ENCODE measurements around the gene NUBP2. TPM values are rescaled to one million over a fixed set of nuclear protein-coding genes. Genes with fewer than 3 reads are reported as not detected.

NUBP2 gene
- total RNA-seq, 1 experiment from 2014 or later: 76.6 TPM

DNA sequence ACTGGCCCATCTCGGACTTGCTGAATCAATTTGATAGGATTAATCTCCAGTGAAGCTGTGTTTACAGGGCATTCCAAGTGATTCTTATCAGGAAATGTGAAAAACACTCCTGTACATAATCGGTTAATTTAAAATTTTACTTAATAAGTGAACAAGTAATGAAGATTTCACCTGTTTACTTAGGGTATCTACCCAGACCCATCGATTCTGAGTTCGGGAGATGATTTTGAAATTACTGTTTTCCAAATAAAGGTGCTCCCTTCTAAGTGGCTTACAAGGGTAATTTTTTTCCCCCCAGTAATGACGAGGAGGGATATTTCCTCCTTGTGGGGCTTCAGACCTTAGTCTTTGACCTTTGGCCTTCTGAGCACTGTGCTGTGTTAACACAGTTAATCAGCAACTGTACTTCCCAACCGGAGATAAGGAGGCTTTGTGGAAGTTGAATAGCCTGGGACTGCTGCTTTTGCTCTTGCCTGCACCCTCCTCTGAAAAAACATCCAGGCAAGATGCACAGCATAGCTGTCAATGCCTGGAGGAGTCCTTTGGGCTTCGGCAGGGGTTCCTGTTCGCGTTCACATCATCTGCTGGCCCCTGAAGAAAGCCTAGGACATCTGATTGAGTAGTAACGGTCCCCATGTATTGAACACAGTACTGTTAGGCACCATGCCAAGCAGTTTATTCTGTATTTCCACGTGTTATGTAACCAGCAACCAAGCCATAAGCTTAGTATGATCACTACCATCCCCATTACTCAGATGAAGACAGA, 46.1 kb downstream of the NUBP2 start:
- peaks cover 12% of the 10 kb centered on the region for H3K4me1 ChIP-seq (ENCODE audit: insufficient read depth, low read length, poor library complexity, severe bottlenecking)
- no peaks in the 10 kb centered on the region for H3K36me3 ChIP-seq (ENCODE audit: insufficient read depth, low read length, poor library complexity, severe bottlenecking)
- H3K9me3 ChIP-seq (ENCODE audit: low read depth, low read length, poor library complexity, severe bottlenecking): no peaks in the 10 kb centered on the region
- TF ChIP-seq EZH2 (IDR thresholded peaks at IDR 0.05; ENCODE audit: borderline replicate concordance, low read depth, low read length, poor library complexity, severe bottlenecking): no peak
- TF ChIP-seq, protein P1, sequence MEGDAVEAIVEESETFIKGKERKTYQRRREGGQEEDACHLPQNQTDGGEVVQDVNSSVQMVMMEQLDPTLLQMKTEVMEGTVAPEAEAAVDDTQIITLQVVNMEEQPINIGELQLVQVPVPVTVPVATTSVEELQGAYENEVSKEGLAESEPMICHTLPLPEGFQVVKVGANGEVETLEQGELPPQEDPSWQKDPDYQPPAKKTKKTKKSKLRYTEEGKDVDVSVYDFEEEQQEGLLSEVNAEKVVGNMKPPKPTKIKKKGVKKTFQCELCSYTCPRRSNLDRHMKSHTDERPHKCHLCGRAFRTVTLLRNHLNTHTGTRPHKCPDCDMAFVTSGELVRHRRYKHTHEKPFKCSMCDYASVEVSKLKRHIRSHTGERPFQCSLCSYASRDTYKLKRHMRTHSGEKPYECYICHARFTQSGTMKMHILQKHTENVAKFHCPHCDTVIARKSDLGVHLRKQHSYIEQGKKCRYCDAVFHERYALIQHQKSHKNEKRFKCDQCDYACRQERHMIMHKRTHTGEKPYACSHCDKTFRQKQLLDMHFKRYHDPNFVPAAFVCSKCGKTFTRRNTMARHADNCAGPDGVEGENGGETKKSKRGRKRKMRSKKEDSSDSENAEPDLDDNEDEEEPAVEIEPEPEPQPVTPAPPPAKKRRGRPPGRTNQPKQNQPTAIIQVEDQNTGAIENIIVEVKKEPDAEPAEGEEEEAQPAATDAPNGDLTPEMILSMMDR (conservative IDR thresholded peaks at IDR 0.05; ENCODE audit: low read depth, low read length): no peak
- CTCF ChIA-PET: no interaction called here
- intact Hi-C loops (cut with micrococcal nuclease; ENCODE audit: unreplicated experiment): loop anchor here (10.0 kb wide), 1 partner anchor 54 kb away; the partner anchor contains the start of genes EME2, MRPS34 and NME3
- DNase-seq (ENCODE audit: low spot score): no peak
- peak overlapping the region; percentile 90 for H3K4me3 ChIP-seq (ENCODE audit: low read depth, low read length, poor library complexity, severe bottlenecking)
- no peak overlapping the region for H3K27ac ChIP-seq (ENCODE audit: low read depth, low read length, poor library complexity, severe bottlenecking)
- BruUV-seq (replicated peaks): no TSS peak
- no peaks in the 10 kb centered on the region for H3K27me3 ChIP-seq (replicated peaks; ENCODE audit: insufficient read depth, low read depth, low read length, poor library complexity)
- POLR2A ChIA-PET (ENCODE audit: low non-redundant PET): no interaction called here

DNA sequence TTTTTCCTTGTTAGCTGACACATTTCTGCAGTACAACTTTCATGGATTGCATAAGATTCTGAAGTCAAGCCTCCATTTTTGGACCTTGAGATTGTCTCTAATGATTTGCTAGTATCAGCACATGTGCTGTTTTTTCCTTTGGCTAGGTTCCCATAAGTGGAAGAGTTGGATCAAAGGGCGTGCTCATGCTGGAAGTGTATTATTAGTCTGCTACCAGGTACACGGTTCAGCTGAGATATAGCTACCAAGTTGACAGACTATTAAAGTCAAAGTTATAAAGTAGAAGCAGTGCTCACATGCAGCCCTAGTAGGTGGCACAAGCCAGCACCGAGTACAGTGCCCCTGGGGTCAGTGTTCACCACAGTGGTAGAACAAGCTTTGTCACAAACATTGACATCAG, 47.5 kb downstream of the NUBP2 start:
- no TSS peak for BruUV-seq (replicated peaks)
- POLR2A ChIA-PET (ENCODE audit: low non-redundant PET): no interaction called here

GRCh38 chr16:1831186-1832075, 48.7 kb downstream of the NUBP2 start:
- no peaks in the 10 kb centered on the region for H3K9me3 ChIP-seq (ENCODE audit: low read depth, low read length, poor library complexity, severe bottlenecking)
- H3K36me3 ChIP-seq (ENCODE audit: insufficient read depth, low read length, poor library complexity, severe bottlenecking): no peaks in the 10 kb centered on the region
- intact Hi-C loops (cut with micrococcal nuclease; ENCODE audit: unreplicated experiment): no loop called here
- no peaks in the 10 kb centered on the region for H3K27me3 ChIP-seq (replicated peaks; ENCODE audit: insufficient read depth, low read depth, low read length, poor library complexity)
- no peak overlapping the region for H3K4me3 ChIP-seq (ENCODE audit: low read depth, low read length, poor library complexity, severe bottlenecking)
- BruUV-seq (replicated peaks): no TSS peak
- POLR2A ChIA-PET (ENCODE audit: low non-redundant PET): no interaction called here
- no peak overlapping the region for H3K27ac ChIP-seq (ENCODE audit: low read depth, low read length, poor library complexity, severe bottlenecking)
- peaks cover 12% of the 10 kb centered on the region for H3K4me1 ChIP-seq (ENCODE audit: insufficient read depth, low read length, poor library complexity, severe bottlenecking)
- CTCF ChIA-PET: no interaction called here
- TF ChIP-seq, protein P1 (conservative IDR thresholded peaks at IDR 0.05; ENCODE audit: low read depth, low read length): no peak
- TF ChIP-seq EZH2 (IDR thresholded peaks at IDR 0.05; ENCODE audit: borderline replicate concordance, low read depth, low read length, poor library complexity, severe bottlenecking): no peak
- DNase-seq (ENCODE audit: low spot score): no peak

More for the DNA sequence above, 47.5 kb downstream of the NUBP2 start:
- Histone ChIP-seq H3K4me3 (ENCODE audit: low read depth, low read length, poor library complexity, severe bottlenecking) (no peak overlapping the region), H3K9me3 (ENCODE audit: low read depth, low read length, poor library complexity, severe bottlenecking) (no peaks in the 10 kb centered on the region), H3K27me3 (replicated peaks; ENCODE audit: insufficient read depth, low read depth, low read length, poor library complexity) (no peaks in the 10 kb centered on the region), H3K27ac (ENCODE audit: low read depth, low read length, poor library complexity, severe bottlenecking) (no peak overlapping the region), H3K4me1 (ENCODE audit: insufficient read depth, low read length, poor library complexity, severe bottlenecking) (peaks cover 12% of the 10 kb centered on the region), H3K36me3 (ENCODE audit: insufficient read depth, low read length, poor library complexity, severe bottlenecking) (no peaks in the 10 kb centered on the region)
- DNase-seq (ENCODE audit: low spot score): no peak
- intact Hi-C loops (cut with micrococcal nuclease; ENCODE audit: unreplicated experiment): no loop called here
- CTCF ChIA-PET: no interaction called here
- TF ChIP-seq EZH2 (IDR thresholded peaks at IDR 0.05; ENCODE audit: borderline replicate concordance, low read depth, low read length, poor library complexity, severe bottlenecking): no peak
